ENCODE results near the gene ACAT2. TPM values are rescaled to one million over a fixed set of nuclear protein-coding genes. Genes with fewer than 3 reads are reported as not detected.
"Not testable (repeated sequence)": the region's sequence is repeated elsewhere in the genome, so short reads cannot be mapped to it uniquely, and the experiment has no call there.

The ACAT2 gene
- total RNA-seq, 1 donor from 2014 or later: 11.3 TPM

DNA sequence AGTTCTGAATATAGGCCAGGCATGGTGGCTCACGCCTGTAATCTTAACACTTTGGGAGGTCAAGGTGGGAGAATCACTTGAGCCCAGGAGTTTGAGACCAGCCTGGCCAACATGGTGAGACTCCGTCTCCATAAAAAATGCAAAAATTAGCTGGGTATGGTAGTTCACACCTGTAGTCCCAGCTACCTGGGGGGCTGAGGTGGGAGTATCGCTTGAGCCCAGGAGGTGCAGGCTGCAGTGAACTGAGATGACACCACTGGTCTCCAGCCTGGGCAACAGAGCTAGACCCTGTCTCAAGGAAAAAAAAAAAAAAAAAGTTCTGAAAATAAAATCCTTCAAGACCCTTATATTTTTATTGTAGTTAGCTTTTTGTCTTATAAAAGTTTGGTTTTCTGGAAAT lies 46.2 kb upstream of the ACAT2 start:
- H3K27ac ChIP-seq: peak overlapping the region; percentile 87
- TF ChIP-seq POLR2A (IDR thresholded peaks at IDR 0.05) (no peak), CTCF (IDR thresholded peaks at IDR 0.05) (no peak), POLR2AphosphoS5 (IDR thresholded peaks at IDR 0.05; ENCODE audit: insufficient read depth in 1 of 2, low read depth in 1 of 2) (no peak)
- no peaks in the 10 kb centered on the region for H3K27me3 ChIP-seq
- no peak overlapping the region for H3K4me3 ChIP-seq
- DNase-seq (ENCODE audit: extremely low spot score in 2 of 2): no peak
- intact Hi-C loops (cut with DNase I): loop anchor here (2.0 kb wide), 1 partner anchor 15 kb away; no protein-coding TSS in a partner anchor
- H3K9me3 ChIP-seq: no peaks in the 10 kb centered on the region
- H3K36me3 ChIP-seq: no peaks in the 10 kb centered on the region
- H3K4me1 ChIP-seq: peaks cover 31% of the 10 kb centered on the region

DNA sequence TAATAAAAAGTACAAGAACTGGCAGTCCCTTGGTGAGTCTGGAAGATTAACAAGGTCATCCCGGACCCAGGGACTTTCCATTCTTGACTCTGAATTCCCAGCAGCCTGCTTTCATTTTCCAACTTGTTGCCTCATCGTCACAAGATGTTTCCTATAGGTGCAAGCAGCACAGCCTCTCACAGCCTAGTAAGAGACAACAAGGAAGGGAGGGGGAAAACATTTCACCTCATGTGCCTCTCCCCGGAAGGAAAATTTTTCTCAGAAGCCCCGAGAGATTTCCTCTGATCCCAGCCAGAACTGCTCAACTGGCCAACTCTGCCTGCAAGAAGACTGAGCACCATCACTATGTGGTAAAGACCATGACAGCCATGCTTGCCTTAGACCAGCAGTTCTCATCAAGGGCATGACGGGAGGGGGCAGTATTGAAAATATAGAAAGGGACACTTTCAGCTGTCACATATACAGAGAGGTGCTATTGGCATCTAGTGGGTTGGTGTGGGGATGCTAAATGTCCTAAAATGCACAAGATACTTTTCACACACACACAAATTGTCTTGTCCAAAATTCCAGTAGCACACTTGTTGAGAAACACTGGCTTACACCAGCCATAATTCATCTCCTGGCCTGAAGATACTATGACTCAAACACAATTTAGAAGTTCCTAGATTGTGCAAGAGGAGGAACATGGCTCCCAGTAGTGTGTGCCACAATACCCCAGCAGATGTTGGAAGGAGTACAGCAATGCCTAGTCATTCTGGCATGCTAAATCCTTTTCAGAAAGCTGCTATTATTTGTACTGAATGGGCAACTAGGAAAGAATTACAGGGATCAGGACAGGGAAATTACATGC lies 45.4 kb upstream of the ACAT2 start:
- H3K27me3 ChIP-seq: no peaks in the 10 kb centered on the region
- TF ChIP-seq POLR2AphosphoS5 (IDR thresholded peaks at IDR 0.05; ENCODE audit: insufficient read depth in 1 of 2, low read depth in 1 of 2) (peak; percentile 37 to 91), POLR2A (IDR thresholded peaks at IDR 0.05) (no peak)
- intact Hi-C loops (cut with DNase I): loop anchor here (2.0 kb wide), 1 partner anchor 16 kb away; no protein-coding TSS in a partner anchor
- H3K9me3 ChIP-seq: no peaks in the 10 kb centered on the region
- DNase-seq (ENCODE audit: extremely low spot score in 2 of 2): peak in 1 of 2 donors; percentile 98
- peak overlapping the region; percentile 87 for H3K27ac ChIP-seq
- peak overlapping the region; percentile 10 to 36 for H3K4me3 ChIP-seq
- H3K4me1 ChIP-seq: peaks cover 31% of the 10 kb centered on the region
- no peaks in the 10 kb centered on the region for H3K36me3 ChIP-seq

- intact Hi-C loops (cut with DNase I): no loop called here
- TF ChIP-seq POLR2AphosphoS5 (IDR thresholded peaks at IDR 0.05; ENCODE audit: insufficient read depth in 1 of 2, low read depth in 1 of 2) (no peak), POLR2A (IDR thresholded peaks at IDR 0.05) (no peak), CTCF (IDR thresholded peaks at IDR 0.05) (no peak)
- Histone ChIP-seq H3K9me3 (no peaks in the 10 kb centered on the region), H3K4me1 (peaks cover 31% of the 10 kb centered on the region), H3K36me3 (no peaks in the 10 kb centered on the region), H3K27ac (peak overlapping the region; percentile 87), H3K27me3 (no peaks in the 10 kb centered on the region), H3K4me3 (no peak overlapping the region)
- no peak for DNase-seq (ENCODE audit: extremely low spot score in 2 of 2)
These were observed 43.2 kb upstream of the ACAT2 start for GRCh38 chr6:159718634-159719033.

- peak overlapping the region; percentile 87 for H3K27ac ChIP-seq
- no peaks in the 10 kb centered on the region for H3K36me3 ChIP-seq
- intact Hi-C loops (cut with DNase I): no loop called here
- DNase-seq (ENCODE audit: extremely low spot score in 2 of 2): no peak
- TF ChIP-seq POLR2AphosphoS5 (IDR thresholded peaks at IDR 0.05; ENCODE audit: insufficient read depth in 1 of 2, low read depth in 1 of 2): no peak
- no peak for TF ChIP-seq CTCF (IDR thresholded peaks at IDR 0.05)
- TF ChIP-seq POLR2A (IDR thresholded peaks at IDR 0.05): no peak
- peaks cover 29% of the 10 kb centered on the region for H3K4me1 ChIP-seq
- no peaks in the 10 kb centered on the region for H3K27me3 ChIP-seq
- no peak overlapping the region for H3K4me3 ChIP-seq
- H3K9me3 ChIP-seq: no peaks in the 10 kb centered on the region
These were observed 42.6 kb upstream of the ACAT2 start for GRCh38 chr6:159719287-159719686.

DNA sequence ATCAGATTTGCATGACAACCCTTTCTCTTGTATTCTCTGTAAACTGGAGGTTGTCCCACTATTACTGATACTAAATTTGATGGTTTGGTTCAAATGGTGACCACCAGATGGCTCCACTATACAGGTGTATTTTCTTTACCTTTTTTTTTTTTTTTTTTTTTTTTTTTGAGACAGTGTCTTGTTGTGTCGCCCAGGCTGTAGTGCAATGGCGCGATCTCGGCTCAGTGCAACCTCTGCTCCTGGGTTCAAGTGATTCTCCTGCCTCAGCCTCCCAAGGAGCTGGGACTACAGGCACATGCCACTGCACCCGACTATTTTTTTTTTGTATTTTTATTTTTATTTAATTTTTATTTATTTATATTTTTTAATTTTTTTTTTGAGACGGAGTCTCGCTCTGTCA lies 41.1 kb upstream of the ACAT2 start:
- Histone ChIP-seq H3K36me3 (no peaks in the 10 kb centered on the region), H3K4me1 (peaks cover 20% of the 10 kb centered on the region), H3K27ac (no peak overlapping the region), H3K4me3 (no peak overlapping the region), H3K9me3 (no peaks in the 10 kb centered on the region), H3K27me3 (no peaks in the 10 kb centered on the region)
- intact Hi-C loops (cut with DNase I): no loop called here
- TF ChIP-seq POLR2A (IDR thresholded peaks at IDR 0.05) (no peak), CTCF (IDR thresholded peaks at IDR 0.05) (peak in 2 of 3 experiments; percentile 16 to 38)
- no peak for DNase-seq (ENCODE audit: extremely low spot score in 2 of 2)

- H3K9me3 ChIP-seq; H3K27me3 ChIP-seq; H3K27ac ChIP-seq; DNase-seq (ENCODE audit: extremely low spot score in 2 of 2); intact Hi-C loops (cut with DNase I); H3K4me3 ChIP-seq; H3K36me3 ChIP-seq: not testable (repeated sequence)
- H3K4me1 ChIP-seq: peaks cover 14% of the 10 kb centered on the region
These were observed 39.9 kb upstream of the ACAT2 start for GRCh38 chr6:159721981-159722380.

Data from vagina (tissue), 2 donors.